IPS-20b (cell line): Measurements from ENCODE around the gene ZNF540.
"Not testable (repeated sequence)": the region's sequence is repeated elsewhere in the genome, so short reads cannot be mapped to it uniquely, and the experiment has no call there.

ENCODE experiments used
- H3K27ac ChIP-seq: one replicate; pipeline ENCODE4 v1.5.1; 2013; ENCODE audit warnings: low read length
- H3K27me3 ChIP-seq: 2 replicates; pipeline ENCODE4 v1.6.1; 2013; ENCODE audit warnings: mild to moderate bottlenecking, low read length, inconsistent platforms; ENCODE audit not compliant: insufficient read depth
- H3K36me3 ChIP-seq: 2 replicates; pipeline ENCODE4 v1.6.1; 2013; ENCODE audit warnings: low read depth, mild to moderate bottlenecking, inconsistent platforms, low read length, moderate library complexity; ENCODE audit not compliant: insufficient read depth
- H3K4me1 ChIP-seq: 2 replicates; pipeline ENCODE4 v1.6.1; 2013; ENCODE audit warnings: mild to moderate bottlenecking, control low read depth, inconsistent platforms, low read length, moderate library complexity; ENCODE audit not compliant: insufficient read depth
- H3K4me3 ChIP-seq: 2 replicates; pipeline ENCODE4 v1.5.1; 2013; ENCODE audit warnings: mild to moderate bottlenecking, low read length, inconsistent platforms
- H3K9ac ChIP-seq: 2 replicates; pipeline ENCODE4 v1.6.1; 2013; ENCODE audit warnings: low read depth, mild to moderate bottlenecking, inconsistent platforms, low read length, moderate library complexity
- H3K9me3 ChIP-seq: 2 replicates; pipeline ENCODE4 v1.6.1; 2013; ENCODE audit warnings: mild to moderate bottlenecking, low read depth, low read length, inconsistent platforms; ENCODE audit not compliant: insufficient read depth

ZNF540 gene

DNA sequence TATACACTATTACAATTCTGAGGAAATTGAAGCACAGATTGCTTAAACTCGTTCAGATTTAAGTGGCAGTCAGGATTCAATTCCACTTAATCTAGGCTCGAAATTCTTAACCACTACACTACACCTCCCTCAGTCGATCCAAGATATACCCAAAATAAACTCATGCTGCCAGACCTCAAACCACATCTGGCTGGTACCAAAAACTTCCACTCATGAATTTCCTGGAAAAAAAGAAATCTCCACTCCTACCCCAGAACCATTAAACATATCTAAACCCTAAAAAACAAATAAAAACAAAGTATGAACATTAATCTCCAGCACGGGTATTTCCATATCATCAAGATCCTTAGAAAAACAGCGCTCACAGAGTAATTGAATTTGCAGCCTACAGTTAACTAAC lies 59.4 kb downstream of the ZNF540 start:
- Histone ChIP-seq H3K9ac (peak overlapping the region; percentile 71; the same call in 1 of the 2 replicates), H3K4me1 (no peaks in the 10 kb centered on the region), H3K9me3 (no peaks in the 10 kb centered on the region), H3K36me3 (no peaks in the 10 kb centered on the region), H3K27me3 (peaks cover 27% of the 10 kb centered on the region; the same call in 1 of the 2 replicates), H3K4me3 (peak overlapping the region; percentile 89), H3K27ac (no peak overlapping the region)

GRCh38 chr19:37654629-37655300 lies 60.1 kb downstream of the ZNF540 start:
- Histone ChIP-seq H3K9ac (peak overlapping the region; percentile 71; the same call in 1 of the 2 replicates), H3K4me3 (peak overlapping the region; percentile 89), H3K9me3 (no peaks in the 10 kb centered on the region), H3K4me1 (no peaks in the 10 kb centered on the region), H3K36me3 (no peaks in the 10 kb centered on the region), H3K27ac (no peak overlapping the region), H3K27me3 (peaks cover 27% of the 10 kb centered on the region; the same call in 1 of the 2 replicates)

DNA sequence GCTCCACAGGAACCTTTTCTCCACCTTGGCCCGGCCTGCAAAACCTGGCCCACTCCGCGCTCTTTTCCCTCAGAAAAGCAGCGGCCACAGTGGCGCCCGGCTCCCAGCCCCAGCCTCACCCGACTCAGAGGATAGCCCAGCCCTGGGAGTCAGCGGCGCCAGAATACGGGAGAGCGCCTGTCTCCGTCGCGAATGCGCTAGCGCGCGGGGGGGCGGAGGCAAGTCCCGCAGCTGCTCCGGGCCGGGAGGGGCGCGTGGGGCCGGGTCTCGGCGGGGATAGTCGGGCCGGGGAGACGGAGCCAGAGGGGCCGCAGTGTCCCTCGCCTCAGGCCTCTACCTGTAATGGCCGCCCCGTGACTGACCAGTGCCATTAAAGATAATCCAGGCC lies 60.6 kb downstream of the ZNF540 start, which contains the start of gene ZFP30:
Gene ZFP30, minus strand, starts transcription at position 165 of the 388 bp plus-strand sequence. CDS start 7,643 bp downstream, outside the sequence.
- H3K4me1 ChIP-seq = no peaks in the 10 kb centered on the region
- peaks cover 27% of the 10 kb centered on the region; the same call in 1 of the 2 replicates for H3K27me3 ChIP-seq
- H3K27ac ChIP-seq = no peak within 1 kb of the TSS
- H3K9me3 ChIP-seq = no peaks in the 10 kb centered on the region
- no peaks in the 10 kb centered on the region for H3K36me3 ChIP-seq
- H3K9ac ChIP-seq = peak within 1 kb of the TSS; percentile 71; the same call in 1 of the 2 replicates
- peak within 1 kb of the TSS; percentile 89 for H3K4me3 ChIP-seq

DNA sequence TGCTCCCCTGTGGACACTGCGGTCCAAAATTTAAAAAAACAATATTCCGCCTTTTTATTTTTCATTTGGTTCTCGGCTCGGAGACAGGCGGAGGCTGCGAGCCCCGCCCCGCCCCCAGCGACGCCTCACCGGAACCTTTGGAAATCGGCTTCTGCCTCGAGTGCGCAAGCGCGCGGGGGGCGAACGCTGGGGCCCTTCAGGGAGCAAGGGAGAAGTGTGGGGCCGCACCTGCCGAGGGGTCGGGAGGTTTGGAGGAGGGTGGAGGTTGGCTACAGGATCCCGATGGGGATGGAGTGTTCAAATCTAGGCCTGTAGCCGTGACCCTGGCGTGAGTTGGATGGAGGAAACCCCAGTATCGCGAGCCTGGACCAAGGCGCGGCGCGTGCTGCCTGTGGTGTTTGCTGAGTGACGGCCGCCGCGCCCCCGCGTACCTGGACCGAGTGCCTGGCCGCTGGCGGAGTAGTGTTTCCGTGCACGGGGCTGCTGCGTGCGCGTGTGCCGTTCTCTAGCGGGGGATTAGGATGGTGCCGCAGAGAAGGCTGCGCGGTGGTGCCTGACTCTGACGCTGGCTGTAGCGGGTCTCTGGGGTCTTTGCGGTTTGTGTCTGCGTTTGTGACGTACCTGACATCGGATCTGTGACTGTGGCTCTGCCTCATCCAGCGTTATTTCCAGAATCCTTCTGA lies 61.2 kb downstream of the ZNF540 start:
- peak overlapping the region; percentile 71; the same call in 1 of the 2 replicates for H3K9ac ChIP-seq
- no peak overlapping the region for H3K27ac ChIP-seq
- no peaks in the 10 kb centered on the region for H3K36me3 ChIP-seq
- H3K4me1 ChIP-seq = no peaks in the 10 kb centered on the region
- peaks cover 5% of the 10 kb centered on the region for H3K9me3 ChIP-seq
- peaks cover 27% of the 10 kb centered on the region; the same call in 1 of the 2 replicates for H3K27me3 ChIP-seq
- peak overlapping the region; percentile 89 for H3K4me3 ChIP-seq

GRCh38 chr19:37657157-37657556 lies 62.5 kb downstream of the ZNF540 start:
- H3K4me1 ChIP-seq, H3K36me3 ChIP-seq, H3K9me3 ChIP-seq, H3K9ac ChIP-seq, H3K27ac ChIP-seq: not testable (repeated sequence)
- peak overlapping the region; percentile 89; the same call in 1 of the 2 replicates for H3K4me3 ChIP-seq
- peaks cover 27% of the 10 kb centered on the region; the same call in 1 of the 2 replicates for H3K27me3 ChIP-seq
